ENCODE measurements around the gene CACNG4.

- TF ChIP-seq, protein P1, sequence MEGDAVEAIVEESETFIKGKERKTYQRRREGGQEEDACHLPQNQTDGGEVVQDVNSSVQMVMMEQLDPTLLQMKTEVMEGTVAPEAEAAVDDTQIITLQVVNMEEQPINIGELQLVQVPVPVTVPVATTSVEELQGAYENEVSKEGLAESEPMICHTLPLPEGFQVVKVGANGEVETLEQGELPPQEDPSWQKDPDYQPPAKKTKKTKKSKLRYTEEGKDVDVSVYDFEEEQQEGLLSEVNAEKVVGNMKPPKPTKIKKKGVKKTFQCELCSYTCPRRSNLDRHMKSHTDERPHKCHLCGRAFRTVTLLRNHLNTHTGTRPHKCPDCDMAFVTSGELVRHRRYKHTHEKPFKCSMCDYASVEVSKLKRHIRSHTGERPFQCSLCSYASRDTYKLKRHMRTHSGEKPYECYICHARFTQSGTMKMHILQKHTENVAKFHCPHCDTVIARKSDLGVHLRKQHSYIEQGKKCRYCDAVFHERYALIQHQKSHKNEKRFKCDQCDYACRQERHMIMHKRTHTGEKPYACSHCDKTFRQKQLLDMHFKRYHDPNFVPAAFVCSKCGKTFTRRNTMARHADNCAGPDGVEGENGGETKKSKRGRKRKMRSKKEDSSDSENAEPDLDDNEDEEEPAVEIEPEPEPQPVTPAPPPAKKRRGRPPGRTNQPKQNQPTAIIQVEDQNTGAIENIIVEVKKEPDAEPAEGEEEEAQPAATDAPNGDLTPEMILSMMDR (IDR thresholded peaks at IDR 0.05) = no peak
- no peak for TF ChIP-seq POLR2A (IDR thresholded peaks at IDR 0.05)
These were observed 30.5 kb upstream of the CACNG4 start for GRCh38 chr17:66934040-66934439.
